OCI-LY1 (cell line): ENCODE results near the gene TRPM3.

Experiments used
- H2AFZ ChIP-seq: fragments of 200-600 bp; sonication (generic), shearing (Covaris generic); 2 replicates; pipeline ENCODE4 v1.6.0; 2014; ENCODE audit warnings: antibody characterized with exemption, mild to moderate bottlenecking, low read length
- H3F3A ChIP-seq: fragments of 200-600 bp; sonication (generic), shearing (Covaris generic); 2 replicates; pipeline ENCODE4 v1.6.0; 2014; ENCODE audit warnings: mild to moderate bottlenecking, antibody characterized with exemption, low read length, moderate library complexity; ENCODE audit not compliant: insufficient read depth
- H3K27ac ChIP-seq: fragments of 200-600 bp; sonication (generic); 2 replicates; pipeline ENCODE4 v1.5.1; 2014; ENCODE audit warnings: low read length, mixed run types, mild to moderate bottlenecking, low read depth; ENCODE audit not compliant: poor library complexity, severe bottlenecking
- H3K27me3 ChIP-seq: fragments of 200-600 bp; sonication (generic); 2 replicates; pipeline ENCODE4 v1.6.0; 2014; ENCODE audit warnings: antibody characterized with exemption, mild to moderate bottlenecking, low read length, moderate library complexity; ENCODE audit not compliant: insufficient read depth
- H3K36me3 ChIP-seq: fragments of 200-600 bp; sonication (generic); 2 replicates; pipeline ENCODE4 v1.6.1; 2014; ENCODE audit warnings: mild to moderate bottlenecking, antibody characterized with exemption, low read length, moderate library complexity, mixed read lengths; ENCODE audit not compliant: insufficient read depth
- H3K4me1 ChIP-seq: fragments of 200-600 bp; sonication (generic); 2 replicates; pipeline ENCODE4 v1.5.1; 2014; ENCODE audit warnings: mild to moderate bottlenecking, low read length, moderate library complexity; ENCODE audit not compliant: insufficient read depth, severe bottlenecking
- H3K4me2 ChIP-seq: fragments of 200-600 bp; sonication (generic), shearing (Covaris generic); 2 replicates; pipeline ENCODE4 v1.6.1; 2014; ENCODE audit warnings: low read length
- H3K4me3 ChIP-seq: fragments of 200-600 bp; sonication (generic); 2 replicates; pipeline ENCODE4 v1.5.1; 2014; ENCODE audit warnings: low read length, low read depth, mild to moderate bottlenecking, mixed read lengths; ENCODE audit not compliant: poor library complexity, severe bottlenecking
- H3K79me2 ChIP-seq: fragments of 200-600 bp; shearing (Covaris generic); 2 replicates; pipeline ENCODE4 v1.6.1; 2016; ENCODE audit warnings: mixed run types, low read length, mixed read lengths; ENCODE audit not compliant: insufficient read depth
- H3K9ac ChIP-seq: fragments of 200-600 bp; sonication (generic), shearing (Covaris generic); 2 replicates; pipeline ENCODE4 v1.6.1; 2014; ENCODE audit warnings: mild to moderate bottlenecking, low read length, mixed read lengths
- H3K9me2 ChIP-seq: fragments of 200-600 bp; sonication (generic), shearing (Covaris generic); 2 replicates; pipeline ENCODE4 v1.6.1; 2014; ENCODE audit warnings: low read depth, mild to moderate bottlenecking, low read length, mixed read lengths
- H3K9me3 ChIP-seq: fragments of 200-600 bp; shearing (Covaris generic); 2 replicates; pipeline ENCODE4 v1.6.1; 2014; ENCODE audit warnings: low read length, mixed read lengths
- H4K20me1 ChIP-seq: fragments of 200-600 bp; sonication (generic), shearing (Covaris generic); 2 replicates; pipeline ENCODE4 v1.6.0; 2016; ENCODE audit warnings: mild to moderate bottlenecking, low read length; ENCODE audit not compliant: insufficient read depth
- EZH2 ChIP-seq: fragments of 200-600 bp; sonication (generic), shearing (Covaris generic); IDR thresholded peaks from 2 replicates; pipeline ENCODE4 v1.8.0; 2017; ENCODE audit warnings: borderline replicate concordance, mixed run types, mild to moderate bottlenecking, antibody characterized with exemption, low read length, moderate library complexity, mixed read lengths
- TF ChIP-seq, protein P1 (sequence below): fragments of 200-600 bp; sonication (generic), shearing (Covaris generic); IDR thresholded peaks from 2 replicates; pipeline ENCODE4 v1.5.1; 2017; ENCODE audit warnings: mild to moderate bottlenecking, antibody characterized with exemption, low read length, moderate library complexity, mixed read lengths

TRPM3 gene

DNA sequence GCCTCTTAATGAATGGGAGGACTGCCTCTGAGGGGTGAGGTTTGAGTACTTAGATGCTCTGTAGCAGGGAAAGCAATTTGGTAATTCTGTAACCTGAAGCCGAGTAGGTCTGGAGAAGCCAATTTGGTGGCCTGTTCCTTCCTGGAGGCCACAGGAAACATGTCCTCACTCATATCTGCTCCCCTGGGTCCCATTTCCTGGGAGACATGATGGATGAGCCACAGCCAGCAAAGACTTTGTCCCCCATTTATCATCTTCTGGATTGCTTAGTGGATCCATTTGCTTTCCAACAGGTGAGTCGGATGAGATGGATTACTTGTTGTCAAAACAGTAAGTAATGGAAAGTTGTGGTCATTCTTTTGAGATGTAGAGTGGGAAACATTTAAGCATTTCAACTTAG, 607.1 kb downstream of the TRPM3 start:
- peaks cover 4% of the 10 kb centered on the region; the same call in 1 of the 2 replicates for H3K9me3 ChIP-seq
- H3K4me3 ChIP-seq: no peak overlapping the region
- no peak for TF ChIP-seq EZH2
- TF ChIP-seq, protein P1, sequence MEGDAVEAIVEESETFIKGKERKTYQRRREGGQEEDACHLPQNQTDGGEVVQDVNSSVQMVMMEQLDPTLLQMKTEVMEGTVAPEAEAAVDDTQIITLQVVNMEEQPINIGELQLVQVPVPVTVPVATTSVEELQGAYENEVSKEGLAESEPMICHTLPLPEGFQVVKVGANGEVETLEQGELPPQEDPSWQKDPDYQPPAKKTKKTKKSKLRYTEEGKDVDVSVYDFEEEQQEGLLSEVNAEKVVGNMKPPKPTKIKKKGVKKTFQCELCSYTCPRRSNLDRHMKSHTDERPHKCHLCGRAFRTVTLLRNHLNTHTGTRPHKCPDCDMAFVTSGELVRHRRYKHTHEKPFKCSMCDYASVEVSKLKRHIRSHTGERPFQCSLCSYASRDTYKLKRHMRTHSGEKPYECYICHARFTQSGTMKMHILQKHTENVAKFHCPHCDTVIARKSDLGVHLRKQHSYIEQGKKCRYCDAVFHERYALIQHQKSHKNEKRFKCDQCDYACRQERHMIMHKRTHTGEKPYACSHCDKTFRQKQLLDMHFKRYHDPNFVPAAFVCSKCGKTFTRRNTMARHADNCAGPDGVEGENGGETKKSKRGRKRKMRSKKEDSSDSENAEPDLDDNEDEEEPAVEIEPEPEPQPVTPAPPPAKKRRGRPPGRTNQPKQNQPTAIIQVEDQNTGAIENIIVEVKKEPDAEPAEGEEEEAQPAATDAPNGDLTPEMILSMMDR: no peak
- no peak overlapping the region for H3K9ac ChIP-seq
- H3K4me2 ChIP-seq: no peak overlapping the region
- H3K79me2 ChIP-seq: no peaks in the 10 kb centered on the region
- no peaks in the 10 kb centered on the region for H3K27me3 ChIP-seq
- no peak overlapping the region for H2AFZ ChIP-seq
- H3K36me3 ChIP-seq: no peaks in the 10 kb centered on the region
- H3K9me2 ChIP-seq: no peaks in the 10 kb centered on the region
- no peak overlapping the region for H3K27ac ChIP-seq
- no peaks in the 10 kb centered on the region for H4K20me1 ChIP-seq
- H3K4me1 ChIP-seq: no peaks in the 10 kb centered on the region
- no peaks in the 10 kb centered on the region for H3F3A ChIP-seq

DNA sequence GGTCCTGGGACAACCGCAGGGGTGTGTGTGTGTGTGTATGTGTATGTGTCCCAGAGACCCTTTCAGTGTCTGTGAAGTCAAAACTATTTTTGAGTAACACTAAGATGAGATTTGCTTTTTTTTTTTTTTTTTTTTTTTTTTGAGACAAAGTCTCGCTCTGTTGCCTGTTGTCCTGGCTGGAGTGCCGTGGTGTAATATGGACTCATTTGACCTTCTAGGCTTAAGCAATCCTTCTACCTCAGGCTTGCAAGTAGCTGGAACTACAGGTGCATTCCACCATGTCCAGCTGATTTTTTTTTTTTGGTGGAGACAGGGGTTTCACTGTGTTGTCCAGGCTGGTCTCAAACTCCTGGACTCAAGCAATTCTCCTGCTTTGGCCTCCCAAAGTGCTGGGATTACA, 609.6 kb downstream of the TRPM3 start:
- Histone ChIP-seq H3K9me3 (peaks cover 4% of the 10 kb centered on the region; the same call in 1 of the 2 replicates), H3K4me3 (no peak overlapping the region), H4K20me1 (no peaks in the 10 kb centered on the region), H3K27ac (no peak overlapping the region), H3F3A (no peaks in the 10 kb centered on the region), H2AFZ (no peak overlapping the region), H3K27me3 (no peaks in the 10 kb centered on the region), H3K9me2 (no peaks in the 10 kb centered on the region), H3K79me2 (no peaks in the 10 kb centered on the region), H3K4me1 (no peaks in the 10 kb centered on the region), H3K4me2 (no peak overlapping the region), H3K36me3 (no peaks in the 10 kb centered on the region), H3K9ac (no peak overlapping the region)
- TF ChIP-seq, protein P1: no peak
- TF ChIP-seq EZH2: no peak

DNA sequence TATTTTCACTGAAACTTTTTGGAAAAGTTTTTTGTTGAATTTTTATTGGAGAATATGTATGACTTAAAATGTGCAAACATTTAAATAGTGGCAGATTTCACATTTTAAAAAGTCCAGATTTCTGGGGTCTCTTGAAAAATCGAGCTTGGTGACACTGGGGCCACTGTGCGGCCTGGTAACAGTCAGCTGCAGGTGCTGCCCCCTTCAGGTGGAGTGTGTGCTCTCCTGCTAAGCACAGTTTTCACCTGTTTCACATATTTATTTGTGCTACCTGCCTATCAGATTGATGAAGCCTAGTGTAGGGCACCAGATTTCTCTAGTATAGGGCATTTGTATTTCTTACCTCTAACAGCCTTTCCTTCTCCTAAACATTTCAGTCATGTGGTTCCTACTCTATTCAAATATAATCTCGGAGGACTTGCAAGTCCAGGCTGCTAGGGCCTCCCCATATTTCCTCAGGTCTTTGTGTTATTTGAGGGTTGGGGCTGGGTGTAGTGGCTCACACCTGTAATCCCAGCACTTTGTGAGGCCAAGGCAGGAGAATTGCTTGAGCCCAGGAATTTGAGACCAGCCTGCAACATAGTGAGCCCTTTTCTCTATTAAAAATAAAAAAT, 611.2 kb downstream of the TRPM3 start:
- Histone ChIP-seq H3K27ac (no peak overlapping the region), H3K4me1 (no peaks in the 10 kb centered on the region), H3K4me3 (no peak overlapping the region), H3K9ac (no peak overlapping the region), H3K36me3 (no peaks in the 10 kb centered on the region), H3K4me2 (no peak overlapping the region), H2AFZ (no peak overlapping the region), H3F3A (no peaks in the 10 kb centered on the region), H3K27me3 (no peaks in the 10 kb centered on the region), H3K9me2 (no peaks in the 10 kb centered on the region), H3K9me3 (peaks cover 4% of the 10 kb centered on the region; the same call in 1 of the 2 replicates), H3K79me2 (no peaks in the 10 kb centered on the region), H4K20me1 (no peaks in the 10 kb centered on the region)
- TF ChIP-seq EZH2: no peak
- TF ChIP-seq, protein P1: peak; percentile 46
